Activated CD8-positive, alpha-beta memory T cell treated with anti-CD3 and anti-CD28 coated beads, Interleukin-2, amount 50 U/mL, for 1 hour (primary cell): ENCODE results near the gene SORBS2.

Experiments used
- DNase-seq: peaks from one replicate; pipeline ENCODE4 v3.0.0-alpha.2; 2020; ENCODE audit errors: extremely low read depth

The SORBS2 gene

DNA sequence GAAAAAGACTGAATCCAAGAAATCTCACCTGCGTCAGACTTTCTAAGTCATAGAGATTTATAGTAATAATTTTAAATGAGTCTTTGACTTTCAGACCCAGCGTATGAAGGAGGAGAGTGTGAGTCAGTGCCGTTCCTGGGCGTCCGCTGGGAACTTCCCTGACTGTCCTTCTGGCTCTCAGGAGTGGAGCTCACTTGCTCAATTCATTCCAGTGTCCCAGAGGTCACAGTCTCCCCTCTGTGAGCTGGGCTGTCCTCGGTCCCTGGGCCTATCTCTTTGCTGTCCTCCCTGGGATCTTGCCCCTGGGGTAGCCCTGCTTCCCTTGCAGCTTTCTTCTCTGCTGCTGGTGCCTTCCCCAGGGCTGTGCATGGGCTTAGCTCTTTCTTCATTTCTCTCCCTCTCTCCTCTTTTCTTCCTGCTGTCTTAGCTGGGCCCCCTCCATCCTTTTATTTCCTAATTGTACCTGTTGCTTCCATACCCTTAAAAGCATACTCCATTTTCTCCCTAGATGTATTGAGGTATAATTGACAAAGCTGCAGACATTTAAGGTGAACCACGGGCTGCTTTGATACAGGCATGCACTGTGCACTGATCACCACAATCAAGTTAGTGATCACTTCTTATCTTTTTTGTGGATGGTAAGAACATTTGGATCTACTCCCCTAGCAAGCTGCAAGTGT is 11.6 kb downstream of the SORBS2 start:
- DNase-seq, result no peak

DNA sequence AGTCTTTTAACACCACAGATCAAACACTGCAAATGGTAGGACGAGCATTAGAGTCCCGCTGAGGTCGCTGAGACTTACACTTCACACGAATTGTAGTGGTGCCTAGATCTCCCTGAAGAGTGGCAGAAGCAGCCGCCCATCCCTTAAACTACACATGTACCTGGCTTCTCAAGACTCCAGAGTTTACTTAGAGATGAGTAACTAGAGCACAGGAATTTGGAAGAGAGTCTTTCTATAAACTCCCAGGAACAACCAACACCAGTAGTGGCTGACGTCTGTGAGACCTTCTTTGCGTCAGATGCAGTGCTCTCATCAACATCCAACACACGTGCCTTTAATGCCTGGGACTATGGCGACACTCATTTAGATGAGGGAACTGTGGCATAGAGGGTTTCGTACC is 12.6 kb downstream of the SORBS2 start:
- no peak for DNase-seq

DNA sequence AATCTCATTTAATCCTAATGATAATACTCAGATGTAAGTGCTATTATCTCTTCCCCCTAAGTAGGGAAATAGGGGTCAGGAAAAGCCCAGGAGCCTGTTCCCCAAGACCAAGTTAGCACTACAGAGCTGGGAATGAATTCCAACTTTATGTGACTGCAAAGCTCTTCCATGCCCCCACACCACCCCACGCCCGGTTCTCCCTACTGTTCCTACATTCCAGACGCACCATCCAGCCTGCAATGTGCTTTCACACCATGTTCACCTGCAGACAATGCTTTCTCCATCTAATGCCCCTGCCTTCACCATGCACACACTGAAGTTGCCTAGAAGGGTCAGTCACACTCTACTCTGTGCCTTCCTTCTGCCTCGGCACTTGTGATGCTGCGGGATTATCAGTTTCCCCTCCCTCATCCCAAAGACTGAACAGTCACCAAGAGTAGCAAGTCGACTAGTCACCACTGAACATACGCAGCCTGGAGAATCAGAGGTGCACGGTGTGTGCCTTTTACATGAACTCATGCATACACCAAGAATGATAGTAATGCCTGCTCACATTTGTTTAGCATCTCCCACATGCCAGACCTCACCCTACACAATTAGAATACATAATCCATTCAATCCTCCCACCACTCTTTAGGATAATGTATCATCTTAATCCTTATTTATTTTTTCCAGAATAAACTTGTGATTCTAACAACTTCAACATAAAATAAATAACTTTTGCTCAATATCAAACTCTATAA is 14.2 kb downstream of the SORBS2 start:
- no peak for DNase-seq

DNA sequence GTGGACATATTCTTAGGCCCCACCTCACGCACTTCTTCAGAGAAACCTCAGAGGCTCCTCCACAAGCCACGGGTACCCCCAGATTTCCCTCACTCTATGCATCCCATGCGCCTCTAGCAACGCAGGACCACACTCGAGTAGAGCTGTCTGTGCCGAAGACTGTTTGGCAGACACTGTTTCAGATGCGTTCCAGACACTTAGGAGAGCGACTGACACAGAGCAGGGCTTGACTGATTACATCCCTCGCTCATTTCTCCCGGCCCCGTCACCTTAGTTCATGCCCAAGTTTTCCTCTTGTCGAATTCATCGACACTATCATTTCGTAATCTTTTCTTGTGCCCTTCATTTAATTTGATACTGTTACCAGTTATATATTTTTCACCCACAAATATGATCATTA is 15.0 kb downstream of the SORBS2 start:
- no peak for DNase-seq

DNA sequence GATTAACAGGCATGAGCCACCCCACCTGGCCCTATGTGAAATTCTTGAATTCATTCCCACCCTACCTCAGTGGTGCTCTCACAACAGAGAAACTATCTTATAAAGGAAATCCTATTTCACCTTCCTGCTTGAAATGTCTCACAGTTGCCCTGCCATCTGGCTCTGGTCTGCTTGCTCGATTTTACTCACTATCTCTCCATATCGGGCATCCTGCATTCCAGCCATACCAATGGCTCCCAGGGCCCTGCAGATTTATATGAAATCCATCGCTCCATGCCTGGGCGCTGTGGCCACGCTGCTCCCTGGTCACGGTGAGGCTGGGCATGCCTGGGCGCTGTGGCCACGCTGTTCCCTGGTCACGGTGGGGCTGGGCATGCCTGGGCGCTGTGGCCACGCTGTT is 15.8 kb downstream of the SORBS2 start:
- DNase-seq, result no peak

DNA sequence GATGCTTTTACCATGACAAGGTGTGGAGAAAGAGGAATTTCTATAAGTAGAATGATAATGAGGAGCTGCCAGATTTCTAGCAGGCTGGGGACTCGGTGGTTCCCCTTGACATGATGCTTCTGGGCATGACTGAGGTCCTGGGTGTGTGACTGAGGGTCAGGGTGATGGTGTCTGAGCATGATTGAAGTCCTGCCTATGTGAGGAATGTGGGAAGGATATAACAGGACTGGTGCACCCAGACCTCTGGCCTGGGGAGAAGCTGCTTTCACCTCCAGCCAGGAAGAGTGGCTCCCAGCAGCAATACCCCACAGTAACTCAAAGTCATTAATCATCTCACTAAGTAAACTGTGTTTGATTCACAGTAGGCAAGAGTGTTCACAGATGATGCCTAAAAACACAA is 17.4 kb downstream of the SORBS2 start:
- no peak for DNase-seq

DNA sequence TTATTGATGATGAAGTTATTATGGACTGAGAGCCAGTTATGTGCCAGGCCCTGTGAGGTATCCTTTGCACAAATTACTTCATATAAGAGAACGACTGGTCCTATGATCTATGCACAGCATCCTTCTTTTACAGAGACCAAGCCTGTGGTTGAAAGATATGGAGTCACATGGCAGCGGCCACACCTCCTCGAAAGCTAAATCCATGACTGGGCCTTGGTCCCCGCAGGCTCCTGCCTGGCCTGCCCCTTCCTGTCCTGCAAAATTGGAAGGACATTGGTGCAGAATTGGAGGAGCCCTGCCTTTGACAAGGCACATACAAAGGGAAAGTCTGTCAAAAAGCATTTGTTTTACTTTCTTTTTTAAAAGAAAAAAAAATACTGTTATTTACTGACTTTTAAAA is 18.3 kb downstream of the SORBS2 start:
- DNase-seq, result no peak

DNA sequence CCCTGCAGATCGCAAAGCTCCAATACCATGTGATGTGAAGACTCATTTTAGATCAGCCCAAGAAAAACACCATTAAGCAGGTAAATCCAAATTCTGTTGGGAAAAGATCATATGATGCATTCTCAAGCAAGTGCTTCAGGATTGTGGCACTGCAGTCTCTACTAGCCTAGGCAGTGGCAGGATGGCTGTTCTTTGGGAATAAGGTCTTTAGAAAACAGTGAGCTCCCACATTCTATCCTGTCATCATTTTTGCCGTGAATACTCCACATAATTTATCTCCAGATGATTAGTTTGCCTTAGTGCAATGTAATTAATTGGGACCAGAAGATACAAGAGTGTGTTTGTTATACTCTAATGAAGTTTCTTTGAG is 18.9 kb downstream of the SORBS2 start:
- no peak for DNase-seq

DNA sequence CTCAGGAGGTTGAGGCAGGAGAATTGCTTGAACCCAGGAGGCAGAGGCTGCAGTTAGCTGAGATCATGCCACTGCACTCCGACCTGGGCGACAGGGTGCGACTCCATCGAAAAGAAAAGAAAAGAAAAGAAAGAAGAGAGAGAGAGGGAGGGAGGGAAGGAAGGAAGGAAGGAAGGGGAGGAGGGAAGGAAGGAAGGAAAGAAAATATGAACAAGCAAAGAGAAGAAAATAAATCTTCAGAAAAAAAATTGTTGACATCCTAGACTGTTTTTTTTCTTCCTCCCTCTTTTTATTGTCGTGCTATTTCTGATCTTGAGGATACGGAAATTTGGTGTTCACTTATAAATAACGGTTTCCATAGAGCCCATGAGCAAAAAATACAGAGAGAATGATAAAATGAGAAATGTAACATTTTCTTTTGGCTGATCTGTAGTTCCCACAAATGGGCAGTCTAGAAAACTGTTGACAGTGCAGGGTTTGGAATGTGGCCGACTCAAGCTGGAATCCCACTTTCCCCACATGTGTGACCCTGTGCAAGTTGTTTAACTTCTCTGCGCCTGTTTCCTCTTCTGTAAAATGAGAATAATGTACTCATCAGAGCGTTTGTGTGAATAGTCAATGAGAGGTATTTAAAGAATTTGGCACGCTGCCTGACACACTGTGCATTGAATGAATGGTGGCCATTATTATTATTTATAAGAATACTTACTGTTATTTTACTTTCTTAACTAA is 19.4 kb downstream of the SORBS2 start:
- no peak for DNase-seq

DNA sequence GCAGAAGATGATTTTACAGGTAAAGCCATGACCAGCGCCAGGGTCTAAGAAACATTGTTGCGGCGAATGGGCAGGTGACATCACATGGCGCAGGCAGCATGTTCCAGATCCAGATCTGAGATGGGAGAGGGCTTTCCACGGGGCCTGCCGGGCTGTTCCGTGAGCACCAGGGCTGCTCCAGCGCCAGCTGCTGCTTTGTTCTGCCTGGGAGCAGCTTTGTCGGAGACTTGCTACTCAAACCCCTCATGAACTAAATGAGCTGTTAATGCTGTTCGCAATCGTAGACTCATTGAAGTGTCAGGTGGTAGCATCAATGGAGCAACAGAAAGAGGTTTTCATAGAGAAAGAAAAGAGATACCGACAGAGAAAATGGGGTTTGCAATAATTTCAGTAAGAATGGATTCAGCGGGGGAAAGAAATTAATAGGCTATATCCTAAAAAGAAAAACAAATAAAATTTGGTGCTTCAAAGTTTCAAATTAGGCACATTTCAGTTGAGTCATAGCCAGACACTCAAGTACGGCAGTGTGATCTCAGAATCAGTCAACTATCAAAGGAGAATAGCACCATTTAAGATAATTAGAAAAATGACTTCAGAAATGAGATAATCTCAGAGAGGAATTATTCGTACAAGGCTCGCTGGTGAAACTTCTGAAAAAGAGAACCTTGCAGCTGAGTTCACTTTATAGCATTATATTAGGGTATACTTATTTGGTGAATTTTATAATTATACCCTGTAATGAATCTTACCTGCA is 23.9 kb downstream of the SORBS2 start:
- DNase-seq, result no peak

DNA sequence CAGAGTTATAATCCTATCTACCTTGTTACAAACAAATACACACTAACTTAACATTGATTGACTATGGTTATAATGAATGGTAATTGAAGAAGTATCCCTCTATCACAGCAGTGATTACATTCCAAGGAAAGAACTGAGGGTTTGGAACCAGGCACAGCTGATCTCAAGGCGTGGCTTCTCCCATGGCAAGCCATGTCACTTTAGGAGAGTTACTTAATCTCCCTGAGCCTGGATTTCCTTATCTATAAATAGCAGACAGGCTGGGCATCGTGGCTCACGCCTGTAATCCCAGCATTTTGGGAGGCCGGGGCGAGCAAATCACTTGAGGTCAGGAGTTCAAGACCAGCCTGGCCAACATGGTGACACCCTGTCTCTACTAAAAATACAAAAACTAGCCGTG is 25.6 kb downstream of the SORBS2 start:
- no peak for DNase-seq

DNA sequence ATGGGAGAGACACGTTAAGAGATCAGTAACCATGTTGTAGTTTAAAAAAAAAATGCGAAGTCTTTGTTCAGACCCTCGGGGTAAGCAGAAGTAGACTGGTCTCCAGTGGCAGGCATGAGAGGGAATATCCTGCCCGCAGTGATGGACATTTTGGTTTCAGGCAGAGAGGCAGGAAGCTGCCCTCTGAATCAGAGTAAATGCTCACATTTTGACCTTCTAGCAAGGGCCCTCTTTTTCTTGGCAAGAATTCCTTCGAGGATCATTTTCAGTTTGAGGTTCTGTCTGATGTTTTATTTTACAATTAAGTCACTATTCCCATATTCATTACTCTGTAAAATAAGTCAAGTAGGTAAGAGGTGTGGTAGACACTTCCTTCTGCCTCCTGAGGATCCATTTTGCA is 28.4 kb downstream of the SORBS2 start:
- DNase-seq, result no peak

DNA sequence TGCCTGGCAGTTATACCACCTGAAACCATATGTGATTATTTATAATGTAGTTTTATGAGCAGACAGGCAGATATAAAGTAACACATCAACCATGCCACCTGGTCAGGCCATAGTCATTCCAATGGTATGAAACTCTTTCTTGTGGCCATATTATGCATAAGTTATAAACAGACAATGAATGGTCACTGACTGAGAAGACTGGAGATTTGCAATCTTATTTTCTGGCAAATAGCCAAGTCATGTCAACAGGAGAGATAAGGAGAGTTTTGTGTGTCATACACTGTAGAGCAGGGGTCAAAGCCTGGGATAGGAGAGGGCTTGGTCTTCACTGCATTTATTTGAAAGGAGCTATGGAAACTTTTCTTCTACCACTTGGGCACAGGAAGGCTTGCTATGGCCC is 29.5 kb downstream of the SORBS2 start:
- DNase-seq, result no peak

DNA sequence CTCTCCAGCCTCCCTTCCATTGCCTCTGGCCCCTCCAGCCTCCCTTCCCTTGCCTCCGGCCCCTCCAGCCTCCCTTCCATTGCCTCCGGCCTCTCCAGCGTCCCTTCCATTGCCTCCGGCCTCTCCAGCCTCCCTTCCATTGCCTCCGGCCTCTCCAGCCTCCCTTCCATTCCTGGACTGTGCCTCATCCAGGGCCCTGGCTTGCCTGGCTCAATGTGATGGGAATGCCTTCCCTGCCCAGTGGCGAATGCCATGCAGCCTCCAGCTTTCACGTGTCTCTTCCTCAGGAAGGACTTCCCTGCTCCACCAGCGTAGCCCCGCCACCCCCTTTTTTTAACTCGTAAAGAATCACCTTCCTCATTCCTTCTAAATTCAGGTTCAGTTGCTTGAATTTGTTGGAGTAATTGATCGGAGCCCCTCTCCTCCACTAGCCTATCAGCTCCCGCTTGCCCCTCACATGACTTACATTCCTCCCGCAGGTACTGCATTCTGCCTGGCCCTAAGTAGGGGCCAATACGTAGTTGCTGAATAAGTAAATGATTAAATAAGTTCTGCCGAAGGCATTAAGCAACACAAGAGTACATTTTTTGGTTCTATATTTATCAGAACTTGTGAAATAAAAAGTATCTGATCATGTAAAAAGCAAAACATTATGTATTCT is 30.3 kb downstream of the SORBS2 start:
- DNase-seq, result no peak

DNA sequence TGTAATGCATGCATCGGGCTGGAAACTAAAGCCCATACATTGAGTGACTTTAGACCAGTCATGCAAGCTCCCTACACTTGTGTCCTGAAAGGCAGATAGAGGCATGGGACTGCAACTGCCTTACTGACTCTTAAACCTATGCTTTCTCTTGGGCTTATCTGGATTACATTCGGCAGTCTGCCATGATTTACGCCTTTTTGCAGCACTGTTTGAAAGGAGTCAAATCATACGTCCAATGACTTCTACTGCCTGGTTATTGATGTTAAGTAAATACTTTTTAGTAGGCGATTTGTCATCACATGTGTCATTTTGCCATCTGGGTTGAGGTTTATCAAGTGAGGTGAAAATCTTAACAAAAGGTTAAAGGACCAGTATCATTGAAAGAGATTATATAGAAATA is 31.5 kb downstream of the SORBS2 start:
- no peak for DNase-seq

DNA sequence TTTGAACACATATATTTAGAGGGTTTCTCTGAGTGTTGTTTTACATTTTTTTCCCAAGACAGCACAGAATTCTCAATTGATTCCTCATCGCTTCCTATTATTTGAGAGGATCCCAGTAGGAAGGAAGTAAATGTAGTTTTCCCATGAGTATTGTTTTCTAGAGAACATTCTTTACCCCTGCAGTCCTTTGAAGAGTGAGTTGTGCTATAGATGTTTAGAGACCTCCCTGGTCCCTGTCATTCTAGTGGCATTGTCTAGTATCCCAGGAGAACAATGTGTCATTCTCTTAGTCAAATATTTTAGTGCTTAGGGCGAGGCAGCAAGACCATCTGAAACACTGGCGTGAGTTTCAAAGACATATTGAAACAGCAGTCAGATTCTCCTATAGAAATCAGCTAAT is 32.5 kb downstream of the SORBS2 start:
- no peak for DNase-seq

DNA sequence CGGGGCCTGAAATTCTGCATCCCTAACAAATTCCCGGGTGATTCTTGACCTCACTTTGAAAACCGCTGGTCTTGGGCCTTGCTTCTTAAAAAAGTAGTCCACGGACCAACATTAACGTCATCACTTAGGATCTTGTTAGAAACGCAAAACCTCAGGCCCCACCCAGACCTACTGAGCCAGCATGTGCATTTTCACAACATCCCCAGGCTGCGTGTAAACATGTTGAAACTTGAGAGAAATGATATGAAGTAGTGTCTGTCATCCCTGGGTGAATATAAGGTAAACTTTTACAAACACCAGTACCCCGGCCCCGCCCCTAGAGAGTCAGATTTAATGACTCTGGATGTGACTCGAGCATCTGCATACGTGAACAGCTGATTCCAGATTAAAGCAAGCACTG is 33.7 kb downstream of the SORBS2 start:
- DNase-seq, result no peak

DNA sequence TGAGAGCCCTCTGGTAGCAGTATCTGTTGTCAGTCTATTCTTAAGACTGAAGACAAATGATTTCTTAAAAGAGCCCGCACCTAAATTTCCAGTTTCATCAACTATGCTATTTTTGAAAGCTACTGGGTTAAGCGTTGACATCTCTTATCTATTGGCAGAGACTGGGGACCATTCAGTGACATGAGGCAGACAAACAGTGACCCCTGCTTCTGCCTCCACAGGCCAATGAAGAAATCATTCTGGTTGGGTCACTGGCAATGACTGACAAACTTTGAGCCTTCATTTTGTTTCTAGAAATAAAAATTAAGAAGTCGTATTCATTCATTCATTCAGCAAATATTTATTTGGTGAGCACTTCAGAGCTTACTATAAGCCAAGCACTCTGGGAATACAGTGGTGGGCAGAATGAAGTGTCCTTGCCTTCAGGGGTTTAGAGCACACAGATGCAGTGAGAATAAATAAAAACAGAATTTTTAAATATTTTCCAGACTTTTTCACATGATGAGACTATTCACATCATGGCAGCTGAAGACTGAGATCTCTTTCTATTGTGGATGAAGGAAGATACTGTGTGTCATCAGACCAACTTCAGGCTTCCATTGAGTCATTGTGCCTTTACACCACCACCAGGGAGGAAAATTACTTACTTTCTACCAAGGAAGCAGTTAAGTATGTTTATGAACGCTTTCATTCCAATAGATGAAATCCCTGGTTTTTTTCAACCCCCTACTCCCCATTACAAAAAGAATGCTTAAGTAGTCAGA is 36.0 kb downstream of the SORBS2 start:
- DNase-seq, result no peak

DNA sequence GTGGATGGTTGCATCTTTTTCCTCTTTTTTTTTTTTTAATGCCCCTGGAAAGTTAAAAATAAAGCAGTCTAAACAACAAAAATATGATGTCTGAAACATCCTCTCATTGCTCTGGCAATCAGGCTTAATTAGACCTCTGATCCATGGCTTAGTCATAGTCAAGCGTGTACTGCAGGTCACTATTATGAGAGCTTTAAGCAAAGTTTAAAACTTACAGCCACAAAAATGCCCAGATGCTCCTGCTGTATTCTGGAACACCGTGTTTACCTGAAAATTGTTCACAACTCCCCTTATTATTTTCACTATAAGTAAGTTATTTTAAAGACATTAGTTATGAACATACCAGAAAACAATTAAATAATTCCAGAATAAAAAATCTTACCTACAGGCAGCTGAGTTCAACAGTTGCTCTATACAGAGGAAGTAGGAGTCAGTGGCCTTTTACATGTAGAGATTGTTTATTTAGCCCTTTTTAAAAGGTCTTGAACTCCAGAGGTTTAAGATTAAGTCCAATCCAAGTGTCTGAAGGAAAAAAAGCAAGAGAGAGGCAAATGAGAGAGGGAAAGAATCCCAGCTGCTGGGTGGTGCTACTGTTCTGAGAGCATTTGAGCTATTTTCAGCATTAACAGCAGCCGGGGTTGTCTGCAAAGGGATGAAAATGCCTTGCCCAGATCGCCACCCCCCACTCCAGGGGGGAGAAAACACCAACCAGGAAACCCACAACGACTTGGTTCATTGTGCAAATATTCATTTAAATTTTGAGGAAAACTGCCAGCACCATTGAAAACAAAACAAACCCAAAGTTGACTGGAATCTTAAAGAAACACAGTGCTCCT is 36.9 kb downstream of the SORBS2 start:
- no peak for DNase-seq

DNA sequence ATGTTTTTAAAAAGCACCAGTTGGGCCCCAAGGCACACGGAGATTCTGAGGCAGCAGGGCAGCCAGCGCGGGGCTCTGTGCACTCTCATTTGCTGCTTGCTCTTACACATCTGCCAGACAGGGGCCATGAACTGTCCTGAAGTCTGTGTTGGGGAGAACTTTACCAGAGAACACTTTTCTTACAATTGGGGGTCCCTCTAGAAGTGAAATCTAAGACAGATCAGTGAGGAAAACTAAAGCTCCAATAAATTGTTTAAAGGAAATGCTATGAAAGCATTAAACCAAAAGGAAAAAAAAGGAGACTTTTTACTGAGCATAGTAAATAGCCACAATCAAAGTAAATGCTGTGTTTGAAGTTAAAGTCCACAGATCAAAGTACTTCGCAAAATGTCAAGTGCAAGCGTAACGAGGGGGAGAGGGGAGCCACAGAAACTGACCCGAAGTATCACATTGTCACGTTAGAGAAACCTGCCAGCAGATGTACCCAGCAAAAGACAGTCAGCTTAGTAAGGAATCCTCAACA is 37.8 kb downstream of the SORBS2 start:
- no peak for DNase-seq
